ENCODE data around the gene FNDC3B. TPM values are rescaled to one million over a fixed set of nuclear protein-coding genes. Genes with fewer than 3 reads are reported as not detected.
"Not testable (repeated sequence)": the region's sequence is repeated elsewhere in the genome, so short reads cannot be mapped to it uniquely, and the experiment has no call there.

FNDC3B gene
- total and polyA plus RNA-seq, 2 donors = 11.0 to 11.9 TPM

GRCh38 chr3:172038798-172039435 lies 461 bp upstream of the FNDC3B start:
- no peak for DNase-seq (ENCODE audit: low read depth in 6 of 9, low spot score in 9 of 9)
- Histone ChIP-seq H3K27me3 (ENCODE audit: control insufficient read depth in 2 of 2, insufficient read depth in 1 of 2, low read length in 1 of 2) (peaks cover 9 to 17% of the 10 kb centered on the region in 2 donors), H3K27ac (ENCODE audit: low read depth in 1 of 2, low read length in 1 of 2) (peak overlapping the region; percentile 41 to 43), H3K36me3 (ENCODE audit: control insufficient read depth in 2 of 2, insufficient read depth in 2 of 2, low read length in 1 of 2) (no peaks in the 10 kb centered on the region), H3K9me3 (ENCODE audit: control insufficient read depth in 2 of 2, insufficient read depth in 1 of 2, low read length in 1 of 2) (no peaks in the 10 kb centered on the region), H3K4me1 (ENCODE audit: control insufficient read depth in 2 of 2, insufficient read depth in 2 of 2, low read length in 2 of 2) (peaks cover 3 to 15% of the 10 kb centered on the region in 2 donors), H3K4me3 (ENCODE audit: low read length in 2 of 2) (peak overlapping the region; percentile 84 to 93)
- WGBS = 58% methylated on average over 12 of the region's 12 CpGs

- Histone ChIP-seq H3K27ac (ENCODE audit: low read depth in 1 of 2, low read length in 1 of 2) (peak overlapping the region; percentile 84 to 90), H3K36me3 (ENCODE audit: control insufficient read depth in 2 of 2, insufficient read depth in 2 of 2, low read length in 1 of 2) (no peaks in the 10 kb centered on the region), H3K4me1 (ENCODE audit: control insufficient read depth in 2 of 2, insufficient read depth in 2 of 2, low read length in 2 of 2) (peaks cover 3 to 15% of the 10 kb centered on the region in 2 donors), H3K9me3 (ENCODE audit: control insufficient read depth in 2 of 2, insufficient read depth in 1 of 2, low read length in 1 of 2) (no peaks in the 10 kb centered on the region), H3K4me3 (ENCODE audit: low read length in 2 of 2) (peak overlapping the region; percentile 84 to 93), H3K27me3 (ENCODE audit: control insufficient read depth in 2 of 2, insufficient read depth in 1 of 2, low read length in 1 of 2) (peaks cover 9 to 17% of the 10 kb centered on the region in 2 donors)
- 1% methylated on average over 103 of the region's 103 CpGs for WGBS
- peak in 3 of 9 donors; percentile 9 to 32 (median 18) for DNase-seq (ENCODE audit: low read depth in 6 of 9, low spot score in 9 of 9)
Observed at GRCh38 chr3:172040078-172040980, 951 bp downstream of the FNDC3B start.

GRCh38 chr3:172040981-172041963 lies 1.9 kb downstream of the FNDC3B start:
- H3K36me3 ChIP-seq (ENCODE audit: control insufficient read depth in 2 of 2, insufficient read depth in 2 of 2, low read length in 1 of 2) = no peaks in the 10 kb centered on the region
- H3K4me3 ChIP-seq (ENCODE audit: low read length in 2 of 2) = peak overlapping the region; percentile 33 to 93
- no peaks in the 10 kb centered on the region for H3K9me3 ChIP-seq (ENCODE audit: control insufficient read depth in 2 of 2, insufficient read depth in 1 of 2, low read length in 1 of 2)
- DNase-seq (ENCODE audit: low read depth in 6 of 9, low spot score in 9 of 9) = peak in 1 of 9 donors; percentile 11
- H3K27me3 ChIP-seq (ENCODE audit: control insufficient read depth in 2 of 2, insufficient read depth in 1 of 2, low read length in 1 of 2) = peaks cover 9 to 17% of the 10 kb centered on the region in 2 donors
- H3K27ac ChIP-seq (ENCODE audit: low read depth in 1 of 2, low read length in 1 of 2) = peak overlapping the region; percentile 40 to 90
- peaks cover 3 to 15% of the 10 kb centered on the region in 2 donors for H3K4me1 ChIP-seq (ENCODE audit: control insufficient read depth in 2 of 2, insufficient read depth in 2 of 2, low read length in 2 of 2)
- 84% methylated on average over 15 of the region's 15 CpGs for WGBS

GRCh38 chr3:172042136-172042662 lies 2.8 kb downstream of the FNDC3B start:
- Histone ChIP-seq H3K4me3 (ENCODE audit: low read length in 2 of 2) (no peak overlapping the region), H3K36me3 (ENCODE audit: control insufficient read depth in 2 of 2, insufficient read depth in 2 of 2, low read length in 1 of 2) (no peaks in the 10 kb centered on the region), H3K27me3 (ENCODE audit: control insufficient read depth in 2 of 2, insufficient read depth in 1 of 2, low read length in 1 of 2) (peaks cover 9 to 17% of the 10 kb centered on the region in 2 donors), H3K27ac (ENCODE audit: low read depth in 1 of 2, low read length in 1 of 2) (no peak overlapping the region), H3K9me3 (ENCODE audit: control insufficient read depth in 2 of 2, insufficient read depth in 1 of 2, low read length in 1 of 2) (no peaks in the 10 kb centered on the region), H3K4me1 (ENCODE audit: control insufficient read depth in 2 of 2, insufficient read depth in 2 of 2, low read length in 2 of 2) (peaks cover 3 to 15% of the 10 kb centered on the region in 2 donors)
- WGBS = 96% methylated on average over 6 of the region's 6 CpGs
- no peak for DNase-seq (ENCODE audit: low read depth in 6 of 9, low spot score in 9 of 9)

- H3K27ac ChIP-seq (ENCODE audit: low read depth in 1 of 2, low read length in 1 of 2); H3K9me3 ChIP-seq (ENCODE audit: control insufficient read depth in 2 of 2, insufficient read depth in 1 of 2, low read length in 1 of 2); H3K4me3 ChIP-seq (ENCODE audit: low read length in 2 of 2); H3K36me3 ChIP-seq (ENCODE audit: control insufficient read depth in 2 of 2, insufficient read depth in 2 of 2, low read length in 1 of 2); DNase-seq (ENCODE audit: low read depth in 6 of 9, low spot score in 9 of 9): not testable (repeated sequence)
- Histone ChIP-seq H3K27me3 (ENCODE audit: control insufficient read depth in 2 of 2, insufficient read depth in 1 of 2, low read length in 1 of 2) (peaks cover 9 to 17% of the 10 kb centered on the region in 2 donors), H3K4me1 (ENCODE audit: control insufficient read depth in 2 of 2, insufficient read depth in 2 of 2, low read length in 2 of 2) (peaks cover 3 to 15% of the 10 kb centered on the region in 2 donors)
- WGBS = 98% methylated on average over 21 of the region's 21 CpGs
Observed at GRCh38 chr3:172042663-172043179, 3.3 kb downstream of the FNDC3B start.

- Histone ChIP-seq H3K4me1 (ENCODE audit: control insufficient read depth in 2 of 2, insufficient read depth in 2 of 2, low read length in 2 of 2) (peaks cover 3 to 15% of the 10 kb centered on the region in 2 donors), H3K36me3 (ENCODE audit: control insufficient read depth in 2 of 2, insufficient read depth in 2 of 2, low read length in 1 of 2) (no peaks in the 10 kb centered on the region), H3K27ac (ENCODE audit: low read depth in 1 of 2, low read length in 1 of 2) (no peak overlapping the region), H3K27me3 (ENCODE audit: control insufficient read depth in 2 of 2, insufficient read depth in 1 of 2, low read length in 1 of 2) (peaks cover 9 to 17% of the 10 kb centered on the region in 2 donors), H3K9me3 (ENCODE audit: control insufficient read depth in 2 of 2, insufficient read depth in 1 of 2, low read length in 1 of 2) (no peaks in the 10 kb centered on the region), H3K4me3 (ENCODE audit: low read length in 2 of 2) (no peak overlapping the region)
- WGBS = 99% methylated on average over 5 of the region's 5 CpGs
- DNase-seq (ENCODE audit: low read depth in 6 of 9, low spot score in 9 of 9) = no peak
Observed at GRCh38 chr3:172043233-172043632, 3.9 kb downstream of the FNDC3B start.

GRCh38 chr3:172043766-172044165 lies 4.4 kb downstream of the FNDC3B start:
- no peaks in the 10 kb centered on the region for H3K9me3 ChIP-seq (ENCODE audit: control insufficient read depth in 2 of 2, insufficient read depth in 1 of 2, low read length in 1 of 2)
- H3K4me1 ChIP-seq (ENCODE audit: control insufficient read depth in 2 of 2, insufficient read depth in 2 of 2, low read length in 2 of 2) = peaks cover 3 to 14% of the 10 kb centered on the region in 2 donors

GRCh38 chr3:172044833-172045585 lies 5.6 kb downstream of the FNDC3B start:
- H3K36me3 ChIP-seq (ENCODE audit: control insufficient read depth in 2 of 2, insufficient read depth in 2 of 2, low read length in 1 of 2) = no peaks in the 10 kb centered on the region
- WGBS = 94% methylated on average over 4 of the region's 4 CpGs
- no peak overlapping the region for H3K4me3 ChIP-seq (ENCODE audit: low read length in 2 of 2)
- no peak overlapping the region for H3K27ac ChIP-seq (ENCODE audit: low read depth in 1 of 2, low read length in 1 of 2)
- H3K27me3 ChIP-seq (ENCODE audit: control insufficient read depth in 2 of 2, insufficient read depth in 1 of 2, low read length in 1 of 2) = peaks cover 9 to 14% of the 10 kb centered on the region in 2 donors
- H3K4me1 ChIP-seq (ENCODE audit: control insufficient read depth in 2 of 2, insufficient read depth in 2 of 2, low read length in 2 of 2) = peaks cover 3 to 8% of the 10 kb centered on the region in 2 donors
- H3K9me3 ChIP-seq (ENCODE audit: control insufficient read depth in 2 of 2, insufficient read depth in 1 of 2, low read length in 1 of 2) = no peaks in the 10 kb centered on the region
- no peak for DNase-seq (ENCODE audit: low read depth in 6 of 9, low spot score in 9 of 9)

More at GRCh38 chr3:172043766-172044165, 4.4 kb downstream of the FNDC3B start:
- WGBS = 97% methylated on average over 5 of the region's 5 CpGs
- no peak for DNase-seq (ENCODE audit: low read depth in 6 of 9, low spot score in 9 of 9)
- Histone ChIP-seq H3K36me3 (ENCODE audit: control insufficient read depth in 2 of 2, insufficient read depth in 2 of 2, low read length in 1 of 2) (no peaks in the 10 kb centered on the region), H3K27ac (ENCODE audit: low read depth in 1 of 2, low read length in 1 of 2) (no peak overlapping the region), H3K4me3 (ENCODE audit: low read length in 2 of 2) (no peak overlapping the region), H3K27me3 (ENCODE audit: control insufficient read depth in 2 of 2, insufficient read depth in 1 of 2, low read length in 1 of 2) (peaks cover 9 to 17% of the 10 kb centered on the region in 2 donors)

Measured in thymus (tissue), 11 donors.